H1 (cell line): ENCODE results near the gene ATAD3B. TPM values are rescaled to one million over a fixed set of nuclear protein-coding genes. Genes with fewer than 3 reads are reported as not detected.
"Not testable (repeated sequence)": the region's sequence is repeated elsewhere in the genome, so short reads cannot be mapped to it uniquely, and the experiment has no call there.

ENCODE experiments used
- CTCF ChIA-PET: fragments of 300-600 bp; sonication (Branson Sonifier 250); formaldehyde crosslinking; loops from one replicate; lab custom pipeline; 2021; ENCODE audit not compliant: partially characterized antibody; lab: Charles Lee
- POLR2A ChIA-PET: fragments of 300-600 bp; sonication (Branson Sonifier 250); formaldehyde crosslinking; loops from one replicate; lab custom pipeline; 2021; ENCODE audit warnings: inconsistent platforms; ENCODE audit not compliant: partially characterized antibody; lab: Charles Lee
- DNase-seq, 2 experiments: peaks; one replicate each; pipeline versions ENCODE4 v3.0.0 to v3.0.0-alpha.2; 2010 to 2022; ENCODE audit warnings: low spot score in 2 of 2, low read depth in 1 of 2, mixed read lengths in 1 of 2
- FAIRE-seq: peaks from 2 replicates; lab custom pipeline; 2011; peaks lifted over from hg19 to GRCh38; lab: Jason Lieb, UNC
- H2AFZ ChIP-seq: 2 replicates; pipeline ENCODE4 v1.8.1; 2012; ENCODE audit warnings: low read length, inconsistent platforms
- H2AK5ac ChIP-seq: 2 replicates; pipeline ENCODE4 v1.6.1; 2013; ENCODE audit warnings: low read depth, low read length
- H2BK120ac ChIP-seq: replicated peaks from 2 replicates; pipeline ENCODE3; 2013; ENCODE audit warnings: low read depth, low read length, inconsistent platforms
- H2BK12ac ChIP-seq: 2 replicates; pipeline ENCODE4 v1.6.1; 2013; ENCODE audit warnings: low read depth, low read length
- H2BK15ac ChIP-seq: 2 replicates; pipeline ENCODE4 v1.6.1; 2013; ENCODE audit warnings: low read length
- H2BK20ac ChIP-seq: 2 replicates; pipeline ENCODE4 v1.6.1; 2013; ENCODE audit warnings: low read length
- H2BK5ac ChIP-seq: 2 replicates; pipeline ENCODE4 v1.6.1; 2013; ENCODE audit warnings: low read depth, low read length
- H3K14ac ChIP-seq: 2 replicates; pipeline ENCODE4 v1.6.1; 2013; ENCODE audit warnings: inconsistent platforms; ENCODE audit not compliant: insufficient read length
- H3K18ac ChIP-seq: 2 replicates; pipeline ENCODE4 v1.6.1; 2013; ENCODE audit warnings: low read length; ENCODE audit errors: extremely low read depth
- H3K23ac ChIP-seq: 2 replicates; pipeline ENCODE4 v1.6.1; 2013; ENCODE audit warnings: inconsistent platforms; ENCODE audit not compliant: insufficient read length
- H3K23me2 ChIP-seq: 2 replicates; pipeline ENCODE4 v1.6.1; 2013; ENCODE audit warnings: low read depth, low read length
- H3K27ac ChIP-seq: 2 replicates; pipeline ENCODE4 v1.6.1; 2011; ENCODE audit warnings: low read depth, low read length, inconsistent platforms
- H3K27me3 ChIP-seq, 4 experiments: replicated peaks in 1 of 4; 1 replicate in 1 of 4; 2 replicates in 3 of 4; pipeline versions ENCODE4 v1.6.1 to v1.8.1; 2011 to 2013; ENCODE audit warnings: low read length in 3 of 4, mild to moderate bottlenecking in 3 of 4, inconsistent platforms in 2 of 4, mixed read lengths in 2 of 4, moderate library complexity in 1 of 4; ENCODE audit not compliant: control insufficient read depth in 3 of 4, insufficient read depth in 3 of 4; ENCODE audit errors: extremely low read depth in 1 of 4
- H3K36me3 ChIP-seq, 4 experiments: 2 replicates each; pipeline versions ENCODE4 v1.6.1 to v1.8.1; 2011 to 2013; ENCODE audit warnings: mild to moderate bottlenecking in 4 of 4, low read length in 3 of 4, moderate library complexity in 2 of 4, control low read depth in 1 of 4, inconsistent platforms in 1 of 4; ENCODE audit not compliant: insufficient read depth in 4 of 4, control insufficient read depth in 2 of 4
- H3K4ac ChIP-seq: replicated peaks from 2 replicates; pipeline ENCODE3; 2013; ENCODE audit warnings: low read length, low read depth, mixed read lengths, inconsistent platforms; ENCODE audit not compliant: insufficient read length
- H3K4me1 ChIP-seq, 4 experiments: replicated peaks in 1 of 4; 1 replicate in 1 of 4; 2 replicates in 3 of 4; pipeline versions ENCODE4 v1.6.1 to v1.8.1; 2011 to 2013; ENCODE audit warnings: low read length in 3 of 4, inconsistent platforms in 2 of 4, mixed read lengths in 1 of 4; ENCODE audit not compliant: insufficient read depth in 4 of 4, control insufficient read depth in 3 of 4
- H3K4me2 ChIP-seq, 2 experiments: 2 replicates each; pipeline versions ENCODE4 v1.6.1 to v1.8.1; 2011 to 2013; ENCODE audit warnings: low read depth in 2 of 2, low read length in 2 of 2, control low read depth in 1 of 2, inconsistent platforms in 1 of 2, mild to moderate bottlenecking in 1 of 2; ENCODE audit not compliant: insufficient read depth in 1 of 2
- H3K4me3 ChIP-seq, 4 experiments: fragments of 200-600, 300-600 bp in 1 of 4; sonication (generic), shearing (Covaris generic), sonication (Bioruptor Twin) in 1 of 4; 2 replicates each; pipeline versions ENCODE4 v1.5.1 to v1.8.1; 2011 to 2016; ENCODE audit warnings: low read length in 4 of 4, low read depth in 3 of 4, control low read depth in 2 of 4, inconsistent platforms in 2 of 4, mild to moderate bottlenecking in 2 of 4, mixed read lengths in 1 of 4, moderate library complexity in 1 of 4; ENCODE audit not compliant: insufficient read depth in 2 of 4; ENCODE audit errors: extremely low read depth in 1 of 4
- H3K56ac ChIP-seq: replicated peaks from 2 replicates; pipeline ENCODE3; 2013; ENCODE audit warnings: low read depth, mild to moderate bottlenecking, mixed read lengths, low read length, inconsistent platforms; ENCODE audit not compliant: insufficient read length
- H3K79me1 ChIP-seq: 2 replicates; pipeline ENCODE4 v1.6.1; 2013; ENCODE audit warnings: low read depth, low read length, control low read depth
- H3K79me2 ChIP-seq, 2 experiments: 2 replicates each; pipeline versions ENCODE4 v1.6.1 to v1.8.1; 2012 to 2013; ENCODE audit warnings: low read length in 2 of 2, mild to moderate bottlenecking in 2 of 2, inconsistent platforms in 1 of 2; ENCODE audit not compliant: insufficient read depth in 2 of 2, control insufficient read depth in 1 of 2
- H3K9ac ChIP-seq, 4 experiments: replicated peaks in 1 of 4; 1 replicate in 1 of 4; 2 replicates in 3 of 4; pipeline versions ENCODE4 v1.6.1 to v1.8.1; 2011 to 2013; ENCODE audit warnings: low read depth in 3 of 4, low read length in 3 of 4, control low read depth in 2 of 4, mild to moderate bottlenecking in 2 of 4, moderate library complexity in 2 of 4, inconsistent platforms in 1 of 4; ENCODE audit errors: extremely low read depth in 1 of 4
- H3K9me3 ChIP-seq, 2 experiments: 2 replicates each; pipeline versions ENCODE4 v1.6.1 to v1.8.1; 2012 to 2013; ENCODE audit warnings: mild to moderate bottlenecking in 2 of 2, moderate library complexity in 2 of 2, control low read depth in 1 of 2, inconsistent platforms in 1 of 2, low read depth in 1 of 2, low read length in 1 of 2, mixed read lengths in 1 of 2; ENCODE audit not compliant: insufficient read depth in 2 of 2
- H4K20me1 ChIP-seq, 2 experiments: replicated peaks in 1 of 2; 2 replicates each; pipeline versions ENCODE3 to v1.8.1; 2011 to 2013; ENCODE audit warnings: inconsistent platforms in 2 of 2, low read length in 2 of 2, mild to moderate bottlenecking in 1 of 2; ENCODE audit not compliant: insufficient read depth in 2 of 2, control insufficient read depth in 1 of 2
- H4K5ac ChIP-seq: 2 replicates; pipeline ENCODE4 v1.6.1; 2013; ENCODE audit warnings: low read length, low read depth, mixed read lengths, inconsistent platforms; ENCODE audit not compliant: insufficient read length
- H4K8ac ChIP-seq: 2 replicates; pipeline ENCODE4 v1.8.0; 2013; ENCODE audit warnings: mild to moderate bottlenecking, moderate library complexity, low read length, inconsistent platforms; ENCODE audit not compliant: insufficient read depth; ENCODE audit errors: extremely low read depth
- H4K91ac ChIP-seq: replicated peaks from 2 replicates; pipeline ENCODE3; 2013; ENCODE audit warnings: low read length, mixed read lengths, inconsistent platforms; ENCODE audit not compliant: insufficient read length
- WGBS, 2 experiments: shearing (Covaris generic) in 1 of 2; methylation state at CpG; one replicate each; pipeline versions ENCODE4 v1.1.6 to v1.1.7; 2013 to 2015; ENCODE audit warnings: low lambda C conversion rate in 2 of 2, mixed read lengths in 2 of 2, inconsistent platforms in 1 of 2, low coverage in 1 of 2, missing lambda C conversion rate in 1 of 2; ENCODE audit not compliant: insufficient replicate concordance in 2 of 2, insufficient coverage in 1 of 2, insufficient read length in 1 of 2; ENCODE audit errors: extremely low coverage in 1 of 2, missing lambda C conversion rate in 1 of 2; 5-methylcytosine and 5-hydroxymethylcytosine counted together
- polyA plus RNA-seq, 7 experiments: library from polyadenylated mRNA; depleted of rRNA in 3 of 7; stranded (reverse) in 5 of 7; unstranded in 2 of 7; fragments of >200 nt in 5 of 7; fragments of 200-250 nt in 2 of 7; gene quantifications; 1 replicate in 5 of 7; 2 replicates in 1 of 7; 4 replicates in 1 of 7; pipeline versions ENCODE4 v1.2.1 to v1.2.3, GENCODE V29; 2011 to 2013; ENCODE audit warnings: missing spikeins in 2 of 7, mixed read lengths in 2 of 7
- total RNA-seq: library from RNA; stranded (reverse); fragmentation: NEBNext Ultra II Directional; extraction: Animal tissue kit (Norgen Biotek cat#: 25700); gene quantifications from 2 replicates; pipeline ENCODE4 v1.2.1, GENCODE V29; 2021

Gene ATAD3B
- total and polyA plus RNA-seq, 2 of the 8 experiments (the other 6 are each of a cell fraction or from before 2014, with no cell fraction given): 31.3 to 63.0 TPM

DNA sequence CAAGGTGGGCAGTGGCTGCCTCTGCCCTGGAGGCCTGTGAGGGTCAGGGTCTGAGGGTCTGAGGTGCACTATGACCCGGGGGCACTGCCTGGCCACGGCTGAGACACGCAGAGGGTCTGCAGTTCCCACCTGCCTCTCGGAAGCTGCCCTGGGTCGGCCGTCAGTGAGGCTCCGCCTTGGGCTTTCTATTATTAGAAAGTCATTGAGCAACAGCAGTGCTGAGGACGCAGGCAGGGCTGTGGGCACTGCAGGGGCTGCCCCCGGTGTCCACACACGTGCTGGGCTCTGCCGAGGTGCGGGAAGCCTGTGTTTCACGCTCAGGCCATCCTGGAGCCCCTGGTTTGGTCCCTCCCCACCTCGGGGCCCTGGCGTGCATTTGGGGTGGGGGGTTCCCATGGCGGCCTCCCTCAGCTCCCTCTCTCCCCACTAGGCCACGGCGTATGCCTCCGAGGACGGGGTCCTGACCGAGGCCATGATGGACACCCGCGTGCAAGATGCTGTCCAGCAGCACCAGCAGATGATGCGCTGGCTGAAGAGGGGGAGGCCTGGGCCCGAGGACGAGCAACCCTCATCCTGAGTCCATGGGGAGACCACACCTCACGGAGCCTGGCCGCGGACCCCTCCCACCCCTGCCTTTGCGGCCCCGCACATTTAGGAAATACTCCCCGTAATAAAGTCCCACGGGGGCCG lies 37.4 kb downstream of the ATAD3B start:
- H3K4me2 ChIP-seq, H2BK15ac ChIP-seq, H2BK5ac ChIP-seq, H3K23ac ChIP-seq, H2BK12ac ChIP-seq, H2AFZ ChIP-seq, H3K23me2 ChIP-seq, H3K4ac ChIP-seq, H3K14ac ChIP-seq, H3K4me1 ChIP-seq, H3K9me3 ChIP-seq, H4K20me1 ChIP-seq, H3K56ac ChIP-seq, H4K5ac ChIP-seq, H3K36me3 ChIP-seq, H3K4me3 ChIP-seq, H3K18ac ChIP-seq, H2AK5ac ChIP-seq, H3K79me1 ChIP-seq, H3K27me3 ChIP-seq, H4K91ac ChIP-seq, CTCF ChIA-PET, DNase-seq, H2BK120ac ChIP-seq, FAIRE-seq, H3K79me2 ChIP-seq, H4K8ac ChIP-seq, POLR2A ChIA-PET, H3K27ac ChIP-seq, H3K9ac ChIP-seq, H2BK20ac ChIP-seq: not testable (repeated sequence)
- WGBS, 2 experiments: 93% methylated on average over 16 of the region's 34 CpGs; no CpG with 5 or more reads in 1 of the 2 experiments

- H3K4me1 ChIP-seq, DNase-seq, H4K91ac ChIP-seq, H3K56ac ChIP-seq, H3K4me2 ChIP-seq, CTCF ChIA-PET, H3K18ac ChIP-seq, H3K9ac ChIP-seq, H3K79me2 ChIP-seq, POLR2A ChIA-PET, H4K5ac ChIP-seq, H3K14ac ChIP-seq, H2BK5ac ChIP-seq, H3K4ac ChIP-seq, H3K23ac ChIP-seq, H3K36me3 ChIP-seq, FAIRE-seq, H4K20me1 ChIP-seq, H3K23me2 ChIP-seq, H4K8ac ChIP-seq, H2AK5ac ChIP-seq, H3K27me3 ChIP-seq, H3K79me1 ChIP-seq, H2BK12ac ChIP-seq, H3K4me3 ChIP-seq, H3K27ac ChIP-seq, H2BK15ac ChIP-seq, H2BK20ac ChIP-seq, H3K9me3 ChIP-seq, H2AFZ ChIP-seq, H2BK120ac ChIP-seq: not testable (repeated sequence)
- WGBS, 2 experiments: 97% methylated on average over 10 of the region's 21 CpGs; no CpG with 5 or more reads in 1 of the 2 experiments
These were observed 37.9 kb downstream of the ATAD3B start for GRCh38 chr1:1509465-1509850.
